Peyer's patch (tissue), 4 donors: ENCODE measurements around the gene ARID1B.

Experiments
- CTCF ChIP-seq, 6 experiments: fragments of 450-650 bp in 4 of 6; fragments of 200-600 bp in 2 of 6; sonication (generic) in 1 of 6; IDR thresholded peaks; one replicate each; pipeline ENCODE4 v1.5.1; 2017 to 2019; ENCODE audit warnings: antibody characterized with exemption in 6 of 6, mild to moderate bottlenecking in 3 of 6, moderate library complexity in 1 of 6
- POLR2A ChIP-seq, 2 donors: fragments of 450-650 bp; IDR thresholded peaks; one replicate each; pipeline ENCODE4 v1.5.1; 2017; ENCODE audit warnings: antibody characterized with exemption in 2 of 2, mild to moderate bottlenecking in 2 of 2, moderate library complexity in 2 of 2

- TF ChIP-seq POLR2A (IDR thresholded peaks at IDR 0.05) (no peak), CTCF (IDR thresholded peaks at IDR 0.05) (no peak)
Observed at GRCh38 chr6:157002774-157003173, 225.6 kb downstream of the ARID1B start.
